Measurements from ENCODE around the gene TMEM132D.

TMEM132D gene

DNA sequence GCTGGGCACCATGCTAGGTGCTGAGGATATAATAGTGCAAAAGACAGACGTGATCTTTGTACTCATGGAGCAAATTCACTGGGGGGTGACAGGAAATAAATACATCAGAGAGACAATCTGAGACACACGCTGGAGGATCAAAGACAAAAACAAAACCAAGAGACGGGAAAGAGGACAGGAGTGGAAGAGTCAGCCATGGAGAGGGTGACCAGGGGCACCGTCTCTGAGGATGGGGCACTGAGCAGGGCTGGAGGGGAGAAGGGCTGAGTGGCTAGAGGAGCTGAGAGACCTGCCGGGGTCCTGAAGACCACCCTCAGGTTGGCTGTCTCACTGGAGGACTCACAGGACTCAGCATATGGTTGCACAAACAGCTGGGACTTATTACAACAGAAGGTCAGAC lies 81.9 kb downstream of the TMEM132D start:
- DNase-seq: no peak

DNA sequence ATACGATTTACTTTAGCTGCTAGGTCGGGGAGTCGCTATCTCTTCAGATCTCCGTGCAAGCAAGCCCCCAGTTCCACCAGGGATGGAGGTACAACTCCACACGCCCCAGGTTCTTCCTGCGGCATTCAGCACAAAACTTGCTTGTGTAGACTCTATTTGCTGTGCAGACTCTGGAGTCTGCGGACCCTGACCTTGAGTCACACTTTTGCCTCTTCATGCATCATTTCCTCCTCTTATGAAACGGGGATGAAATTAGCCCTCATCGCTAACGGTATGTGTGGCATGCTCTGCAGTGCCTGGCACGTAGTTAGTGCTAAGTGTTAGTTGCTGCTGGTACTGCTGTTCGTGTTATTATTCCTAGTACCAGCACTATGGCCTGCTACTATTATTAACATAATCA lies 84.4 kb downstream of the TMEM132D start:
- no peak for DNase-seq

DNA sequence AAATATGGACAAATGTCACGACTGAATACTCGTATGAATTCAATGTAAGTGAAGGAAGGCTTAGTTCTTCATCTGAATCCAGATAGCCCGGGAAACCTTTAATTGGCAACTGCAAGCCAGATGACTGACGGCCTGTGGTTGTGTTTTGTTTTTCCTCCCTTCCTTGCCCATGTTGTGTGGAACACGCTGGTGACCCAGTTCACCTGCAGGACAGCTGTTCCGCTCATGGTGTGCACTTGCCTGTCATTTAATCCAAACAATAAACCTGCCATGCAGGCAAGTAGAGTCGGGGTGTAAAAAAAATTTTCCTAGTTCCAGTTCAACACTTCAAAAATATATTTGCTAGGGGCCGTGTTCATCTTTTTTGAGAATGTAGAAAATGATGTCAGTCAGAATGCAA lies 88.0 kb downstream of the TMEM132D start:
- DNase-seq: no peak

DNA sequence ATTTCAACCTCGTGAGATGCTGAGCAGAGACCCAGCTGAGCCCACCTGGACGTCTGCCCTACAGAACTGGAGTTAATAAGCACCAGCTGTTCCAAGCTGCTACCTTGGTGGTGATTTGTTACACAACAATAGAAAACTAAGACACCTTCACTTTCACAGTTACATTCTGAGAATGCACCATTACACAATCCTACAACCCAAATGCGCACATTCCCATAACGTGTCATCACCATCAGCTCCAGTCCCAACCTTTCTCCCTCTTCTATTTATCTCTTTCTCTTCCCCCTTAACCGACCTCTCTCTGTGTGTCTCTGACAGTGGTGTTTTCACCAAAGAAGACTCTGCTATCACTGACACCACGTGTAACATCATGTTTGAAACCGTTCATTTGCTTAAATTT lies 91.9 kb downstream of the TMEM132D start:
- no peak for DNase-seq

DNA sequence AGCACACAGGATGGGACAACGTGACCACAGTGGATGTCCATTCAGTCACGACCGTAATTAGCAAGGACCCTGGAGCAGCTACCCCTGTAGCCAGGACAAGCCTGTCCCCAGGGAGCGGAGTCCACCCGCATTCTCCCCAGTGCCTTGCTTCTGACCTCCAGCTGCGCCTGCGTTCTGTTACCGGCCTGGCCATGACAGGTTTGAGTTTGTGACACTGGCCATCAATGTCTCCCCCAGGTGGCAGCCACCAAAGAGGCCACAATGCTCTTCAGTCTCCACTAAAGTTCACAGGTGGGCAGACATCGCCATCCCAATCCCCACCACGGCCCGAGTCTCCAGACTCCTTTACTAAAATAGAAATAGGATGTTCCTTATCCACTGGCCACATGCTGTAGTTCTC lies 96.7 kb downstream of the TMEM132D start:
- DNase-seq: no peak

DNA sequence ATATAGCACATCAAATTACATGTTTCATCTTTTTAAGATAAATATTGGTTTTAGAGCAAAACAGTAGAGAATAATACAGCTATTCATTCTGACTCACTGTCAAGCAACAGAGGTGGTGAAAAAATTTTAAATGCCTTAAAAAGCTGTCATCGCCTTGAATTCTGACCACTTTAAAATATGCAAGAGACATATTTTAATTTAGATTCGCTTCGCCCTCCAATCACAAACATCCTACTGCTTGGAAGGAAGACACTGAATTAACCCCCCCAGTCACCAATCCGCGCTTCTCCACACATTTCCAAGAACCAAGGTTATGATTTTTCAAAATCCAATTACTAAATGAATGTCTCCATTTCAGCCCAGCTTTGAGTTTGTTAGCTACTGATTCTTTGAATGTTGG lies 112.4 kb downstream of the TMEM132D start:
- no peak for DNase-seq

DNA sequence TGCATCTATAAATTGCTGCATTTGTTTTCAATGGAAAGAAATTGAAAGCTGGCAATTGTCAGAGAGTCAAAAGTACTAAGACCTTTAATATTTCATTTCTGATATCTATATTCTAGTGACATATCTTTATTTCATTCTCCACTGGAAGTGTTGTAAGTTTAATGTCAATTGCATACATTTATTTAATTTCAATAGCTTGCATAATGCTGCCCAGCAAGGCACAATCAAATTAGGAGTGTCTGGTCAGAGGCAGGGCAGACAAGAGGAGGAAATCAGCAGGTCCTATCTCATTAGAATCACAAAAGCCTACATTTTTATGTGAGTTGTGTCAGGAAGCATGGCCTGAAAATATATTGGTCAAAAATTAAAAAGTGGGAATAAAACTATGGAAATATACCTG lies 112.9 kb downstream of the TMEM132D start:
- DNase-seq: no peak

DNA sequence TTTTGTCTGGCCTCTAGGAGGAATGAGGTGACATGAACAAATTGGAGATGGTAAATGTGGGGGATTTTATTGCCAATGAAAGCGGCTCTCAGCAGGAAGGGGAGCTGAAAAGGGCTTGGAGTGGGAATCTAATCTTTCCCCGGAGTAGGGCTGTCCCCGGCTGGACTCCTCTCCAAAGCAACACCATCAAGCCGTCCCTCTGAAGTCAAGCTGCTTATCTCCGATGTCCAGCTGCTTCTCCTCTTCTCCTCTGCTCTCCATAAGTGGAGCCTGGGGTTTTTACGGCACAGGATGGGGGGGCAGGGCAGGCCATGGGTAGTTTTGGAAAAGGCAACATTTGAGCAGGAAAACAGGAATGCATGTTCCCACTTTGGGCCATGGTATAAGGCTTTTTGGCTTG lies 113.5 kb downstream of the TMEM132D start:
- DNase-seq: no peak

DNA sequence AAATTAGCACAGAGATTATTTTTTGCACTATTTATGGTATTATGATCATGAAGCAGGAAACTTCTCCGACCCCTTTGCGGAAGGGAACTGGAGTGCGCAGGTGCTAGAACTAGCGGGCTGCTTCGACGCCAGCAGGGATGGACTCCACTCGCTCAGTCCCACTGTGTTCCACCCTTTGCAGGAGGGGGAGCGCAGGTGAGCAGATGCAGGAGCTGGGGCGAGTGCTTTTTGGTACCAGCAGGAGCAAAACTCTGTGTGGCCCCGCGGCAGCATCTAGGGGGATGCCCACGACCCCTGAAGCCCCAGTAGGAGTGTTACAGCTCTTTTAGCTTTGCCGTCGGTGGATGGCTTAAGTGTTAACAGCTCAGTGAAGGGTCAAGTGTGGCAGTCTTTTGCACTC lies 113.9 kb downstream of the TMEM132D start:
- no peak for DNase-seq

DNA sequence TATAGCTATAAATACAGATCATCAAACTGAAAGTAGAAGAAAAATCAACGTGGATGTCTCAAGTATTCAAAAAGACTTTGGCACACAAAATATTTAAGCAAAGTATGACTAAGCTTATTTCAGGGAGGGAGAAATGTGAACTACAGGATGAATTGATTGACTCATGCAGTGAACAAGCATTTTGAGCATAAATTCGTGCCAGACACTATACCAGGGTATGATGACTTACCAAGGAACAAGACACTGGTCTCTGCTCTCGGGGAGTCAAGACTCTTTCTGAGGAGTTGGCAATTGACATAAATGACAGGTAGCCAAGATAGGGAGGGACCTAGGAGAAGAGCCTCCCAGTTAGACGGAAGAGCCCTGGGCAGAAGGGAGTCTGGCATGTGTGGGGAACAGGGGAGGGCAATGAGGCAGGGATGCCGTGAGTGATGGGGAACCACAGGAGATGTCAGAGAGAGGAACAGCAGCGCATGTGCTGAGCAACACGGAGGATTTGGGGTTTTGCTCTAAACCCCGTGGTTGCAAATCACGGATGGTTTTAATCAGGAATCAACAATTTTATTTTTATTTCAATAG lies 115.2 kb downstream of the TMEM132D start:
- DNase-seq: no peak

DNA sequence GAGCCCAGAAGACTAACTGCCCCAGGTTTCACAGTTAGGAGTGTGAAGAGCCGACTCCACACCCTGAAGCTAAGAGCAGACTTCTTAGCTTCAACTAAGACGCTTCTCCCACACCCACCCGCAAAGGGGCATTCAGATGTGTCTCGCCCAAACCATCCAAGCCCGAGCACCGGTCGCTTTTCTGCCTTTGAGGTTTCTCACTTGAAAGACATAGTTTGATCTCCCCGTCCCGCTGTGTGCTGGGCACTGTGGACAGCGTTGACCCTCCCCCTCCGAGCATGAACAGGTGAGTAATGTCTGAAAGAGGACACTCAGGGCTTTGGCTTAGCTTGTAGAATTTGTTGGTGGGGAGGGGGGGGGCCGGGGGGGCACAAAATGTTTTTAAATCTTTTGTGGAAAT lies 123.8 kb downstream of the TMEM132D start:
- DNase-seq: no peak

DNA sequence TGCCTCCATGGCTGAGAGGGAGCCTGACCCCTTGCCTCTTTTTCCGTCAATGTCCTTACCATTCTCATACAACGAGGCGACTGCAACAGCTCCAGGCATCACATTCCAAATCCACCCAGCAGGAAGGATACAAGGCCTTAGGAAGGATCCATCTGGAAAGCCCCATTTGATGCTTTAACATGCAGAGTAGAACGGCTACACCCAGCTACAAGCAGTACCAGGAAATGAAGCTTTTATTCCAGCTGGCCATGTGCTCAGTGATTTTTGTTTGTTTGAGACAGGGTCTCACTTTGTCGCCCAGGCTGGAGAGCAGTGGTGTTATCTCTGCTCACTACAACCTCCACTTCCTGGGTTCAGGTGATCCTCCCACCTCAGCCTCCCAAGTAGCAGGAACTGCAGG lies 124.8 kb downstream of the TMEM132D start:
- DNase-seq: no peak

DNA sequence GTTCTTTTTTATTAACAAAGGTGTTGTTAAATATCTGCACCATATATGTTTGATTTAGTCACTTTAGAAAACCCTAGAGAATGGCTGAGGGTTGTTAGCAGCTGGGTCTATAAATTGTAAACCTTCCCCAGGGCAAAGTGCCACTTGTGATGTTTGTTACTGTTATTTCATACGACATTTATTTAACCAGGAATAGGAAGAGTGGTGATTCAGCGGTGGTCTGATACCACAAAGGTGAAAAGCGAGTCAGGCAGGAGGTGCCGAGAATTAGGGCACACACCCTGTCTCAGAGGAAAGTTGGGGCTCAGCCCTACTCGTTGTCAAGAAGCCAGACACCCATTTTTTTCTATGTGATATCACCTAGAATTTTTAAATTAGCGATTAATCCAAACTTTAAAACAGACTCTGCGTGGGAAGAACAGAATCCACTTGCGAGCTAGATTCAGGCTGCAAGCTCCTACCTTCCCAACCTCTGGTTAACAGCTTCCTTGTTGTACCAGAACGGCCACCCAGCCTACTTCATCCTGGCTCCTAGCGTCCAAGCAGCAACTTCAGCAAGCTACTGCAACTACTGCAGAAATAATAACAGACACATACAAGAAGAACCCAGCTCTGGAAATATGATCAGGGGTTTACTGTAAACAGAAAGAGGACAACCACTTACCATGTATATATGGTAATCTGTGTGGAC lies 126.7 kb downstream of the TMEM132D start:
- DNase-seq: no peak

DNA sequence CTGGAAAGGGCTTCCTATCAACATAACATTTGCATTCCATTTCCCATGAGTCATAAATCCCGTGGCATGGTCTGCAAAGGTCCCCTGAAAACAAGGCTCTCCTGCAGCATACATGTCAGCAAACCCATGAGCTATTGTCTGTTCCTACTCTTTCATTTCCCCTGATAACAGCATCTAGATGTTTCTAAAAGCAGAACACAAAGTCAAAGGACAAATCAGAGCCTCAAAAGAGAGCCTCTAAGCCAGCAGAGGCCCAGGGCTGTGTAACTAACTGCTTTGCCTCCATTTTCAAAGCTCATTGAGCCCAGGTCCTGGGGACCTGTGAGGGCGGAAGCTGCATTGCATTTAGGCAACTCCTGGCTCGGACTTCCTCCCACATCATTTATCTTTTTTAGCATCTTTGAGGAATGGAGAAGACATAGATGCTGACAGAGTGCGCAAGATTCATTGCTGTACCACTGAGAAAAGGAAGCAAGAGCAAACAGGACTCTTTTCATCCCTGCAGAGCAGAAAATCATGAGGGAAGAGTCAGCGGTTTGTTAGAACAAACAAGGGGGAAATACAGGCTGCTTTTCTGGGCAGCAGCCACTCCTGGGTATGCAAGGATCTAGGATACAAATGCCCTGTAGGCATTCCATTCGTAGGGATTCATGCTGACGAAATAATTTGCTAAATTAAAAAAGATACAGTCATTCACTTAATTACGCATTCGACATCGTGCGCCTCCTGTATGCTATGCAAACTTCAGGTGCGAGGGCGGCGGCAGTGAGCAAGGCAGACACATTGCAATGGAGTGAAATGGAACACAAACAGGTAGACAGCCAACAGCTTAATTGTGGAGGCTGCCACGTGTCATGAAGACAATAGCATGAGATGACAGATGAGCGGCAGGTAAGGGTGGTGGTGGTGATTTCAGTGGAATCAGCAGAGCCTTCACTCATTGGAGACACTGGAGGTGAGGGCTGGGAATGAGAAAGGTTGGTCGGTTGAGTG lies 131.0 kb downstream of the TMEM132D start:
- DNase-seq: no peak

DNA sequence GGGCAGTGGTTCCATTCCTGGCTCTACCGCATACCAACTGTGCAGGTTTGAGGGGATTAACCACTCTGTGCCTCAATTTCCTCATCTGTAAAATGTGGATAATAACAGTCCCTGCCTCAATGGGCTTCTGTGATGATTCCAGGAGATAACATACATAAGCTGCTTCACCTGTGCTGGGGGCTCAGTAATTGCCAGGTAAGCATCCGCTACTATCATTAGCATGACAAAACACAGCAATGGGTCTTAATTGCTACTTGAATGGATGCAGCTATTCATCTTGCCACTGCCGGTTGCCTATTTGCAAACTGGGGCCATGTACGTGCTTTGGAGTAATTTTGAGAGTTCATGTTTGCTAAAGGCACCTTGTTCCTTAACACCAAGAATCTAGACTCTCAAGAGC lies 132.6 kb downstream of the TMEM132D start:
- DNase-seq: no peak

DNA sequence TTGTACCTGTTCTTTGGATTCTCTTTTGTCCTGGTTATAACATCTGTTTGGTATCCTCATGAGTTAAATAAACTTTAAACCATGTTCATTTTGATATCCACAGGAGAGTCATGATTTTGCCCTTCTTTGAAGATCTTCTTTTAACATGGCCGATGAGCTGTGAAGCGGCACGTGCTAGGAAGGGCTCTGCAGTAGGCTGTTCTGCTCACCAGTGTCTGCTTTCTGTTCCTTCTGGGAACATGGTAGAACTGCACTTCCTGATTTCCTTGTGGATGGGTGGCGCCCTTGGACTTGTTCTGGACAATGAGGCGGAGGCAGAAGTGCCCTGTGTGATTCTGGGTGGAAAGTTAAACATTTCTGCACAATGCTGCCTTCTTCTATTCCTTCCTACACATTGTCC lies 138.1 kb downstream of the TMEM132D start:
- no peak for DNase-seq

DNA sequence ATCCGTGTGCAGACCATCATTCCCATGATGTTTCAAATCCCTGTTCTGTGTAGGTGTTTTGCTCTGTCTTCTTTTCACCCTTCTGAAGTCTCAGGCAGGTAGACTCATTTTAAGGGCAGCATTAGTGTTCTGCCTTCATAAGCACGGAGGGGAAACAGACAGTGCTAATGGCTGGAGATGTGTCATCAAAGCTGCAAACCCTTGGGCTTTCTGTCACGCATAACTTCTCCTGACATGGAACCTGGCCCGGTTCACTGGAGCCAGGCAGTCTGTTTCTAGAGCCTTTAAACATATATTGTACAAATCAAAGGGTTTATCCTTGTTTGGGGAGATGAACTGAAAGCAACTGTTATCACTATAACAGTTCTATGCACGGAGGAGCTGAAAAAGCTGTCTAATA lies 141.4 kb downstream of the TMEM132D start:
- DNase-seq: no peak

DNA sequence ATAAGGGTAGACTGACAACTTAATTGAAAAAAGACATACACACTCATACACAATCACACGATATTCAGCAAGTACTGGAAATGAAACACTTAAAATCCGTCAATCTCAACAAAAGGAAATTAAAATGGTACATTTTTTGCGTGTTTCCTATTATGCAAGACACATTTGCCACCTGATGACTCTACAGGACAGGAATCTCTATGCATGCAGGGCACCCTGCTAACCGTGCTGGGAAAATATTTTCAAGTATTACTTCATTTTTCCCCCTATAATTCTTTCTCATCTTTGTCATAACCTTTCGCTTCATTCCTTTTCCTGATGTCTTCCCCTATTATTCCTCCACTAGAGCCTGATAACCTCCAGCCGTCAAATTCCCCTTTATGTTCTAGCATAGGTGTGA lies 150.2 kb downstream of the TMEM132D start:
- DNase-seq: no peak

DNA sequence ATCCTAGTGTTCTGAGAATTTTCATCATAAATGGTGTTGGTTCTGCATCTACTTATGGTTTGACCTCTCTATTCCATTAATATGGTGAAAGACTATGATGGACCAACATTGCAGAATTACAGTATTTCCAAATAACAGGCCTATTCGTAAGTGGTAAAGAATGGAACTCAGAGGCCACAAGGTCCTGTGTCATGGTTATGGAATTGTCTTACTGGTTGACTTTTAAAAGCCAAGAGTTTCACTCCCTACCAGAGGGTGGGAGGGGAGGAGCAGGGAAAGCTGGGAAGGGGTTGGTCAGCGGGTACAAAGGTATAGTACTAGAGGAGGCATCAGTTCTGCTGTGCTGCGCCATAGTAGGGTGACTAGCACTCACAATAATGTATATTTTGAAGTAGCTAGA lies 153.4 kb downstream of the TMEM132D start:
- no peak for DNase-seq

DNA sequence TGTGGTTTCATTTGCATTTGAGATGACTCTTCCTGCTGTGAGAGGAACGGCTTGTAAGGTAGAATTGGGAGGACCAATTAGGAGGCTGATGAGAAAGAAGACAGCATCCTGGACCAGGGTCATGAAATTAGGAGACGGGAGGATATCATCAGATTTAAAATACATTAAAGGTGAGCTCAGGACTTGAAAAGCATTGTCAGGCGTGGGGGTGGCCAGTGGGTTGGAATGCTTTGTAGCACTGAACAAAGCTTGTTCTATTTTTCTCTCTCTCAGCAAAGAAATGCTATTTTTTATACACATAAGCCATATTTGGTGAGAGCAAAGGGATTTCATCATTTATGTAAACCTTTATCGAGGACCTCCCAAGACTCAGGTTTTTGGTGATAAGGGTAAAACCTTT lies 157.5 kb downstream of the TMEM132D start:
- DNase-seq: no peak

DNA sequence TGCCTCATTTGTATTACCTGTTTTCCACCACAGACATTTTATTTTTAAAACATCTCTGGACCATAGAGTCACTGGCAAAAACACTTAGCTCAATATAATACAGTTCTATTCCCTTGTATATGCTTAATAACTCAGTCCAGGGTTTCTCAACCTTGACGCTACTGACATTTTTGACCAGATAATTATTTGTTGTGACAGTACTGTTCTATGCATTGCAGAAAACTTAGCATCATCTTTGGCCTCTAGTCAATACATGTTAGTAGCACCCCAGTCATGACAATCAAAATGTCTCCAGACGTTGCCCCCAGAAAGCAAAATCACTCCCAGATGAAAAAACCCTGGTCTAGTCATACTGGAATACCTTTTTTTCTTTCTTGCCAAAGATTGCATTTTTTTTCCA lies 174.7 kb downstream of the TMEM132D start:
- no peak for DNase-seq

DNA sequence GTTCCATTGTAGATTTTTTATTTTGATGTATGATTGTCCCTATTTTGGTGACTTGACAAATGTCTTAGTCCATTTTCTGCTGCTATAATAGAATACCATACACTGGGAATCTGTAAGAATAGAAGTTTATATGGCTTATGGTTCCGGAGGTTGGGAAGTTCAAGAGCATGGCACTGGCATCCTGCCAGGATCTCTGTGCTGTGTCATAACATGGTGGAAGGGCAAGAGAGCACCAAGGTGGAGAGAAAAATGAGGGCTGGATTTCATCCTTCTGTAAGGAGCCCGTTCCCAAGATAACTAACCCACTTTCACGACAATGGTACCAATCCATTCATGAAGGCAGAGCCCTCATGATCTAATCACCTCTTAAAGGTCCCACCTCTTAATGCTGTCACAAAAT lies 176.7 kb downstream of the TMEM132D start:
- DNase-seq: no peak

DNA sequence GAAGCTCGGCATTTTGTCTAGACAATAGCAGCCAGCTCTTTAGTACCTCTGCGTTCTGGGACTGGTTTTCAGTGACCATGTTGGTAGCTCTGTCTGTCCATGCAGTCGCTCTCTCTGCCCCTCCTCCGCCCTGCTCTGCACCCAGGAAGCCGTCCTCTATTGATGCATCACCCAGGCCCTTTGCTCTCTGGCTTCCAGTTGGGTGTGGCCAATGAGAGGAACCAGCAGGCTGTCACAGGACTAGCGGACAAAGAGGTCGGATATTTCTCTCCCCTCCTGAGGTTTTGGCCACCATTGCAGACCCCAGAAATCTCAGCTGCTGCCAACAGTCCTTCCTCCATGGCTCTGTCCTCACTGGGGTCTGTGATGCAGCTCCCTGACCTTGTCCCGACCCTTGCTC lies 180.6 kb downstream of the TMEM132D start:
- DNase-seq: no peak

DNA sequence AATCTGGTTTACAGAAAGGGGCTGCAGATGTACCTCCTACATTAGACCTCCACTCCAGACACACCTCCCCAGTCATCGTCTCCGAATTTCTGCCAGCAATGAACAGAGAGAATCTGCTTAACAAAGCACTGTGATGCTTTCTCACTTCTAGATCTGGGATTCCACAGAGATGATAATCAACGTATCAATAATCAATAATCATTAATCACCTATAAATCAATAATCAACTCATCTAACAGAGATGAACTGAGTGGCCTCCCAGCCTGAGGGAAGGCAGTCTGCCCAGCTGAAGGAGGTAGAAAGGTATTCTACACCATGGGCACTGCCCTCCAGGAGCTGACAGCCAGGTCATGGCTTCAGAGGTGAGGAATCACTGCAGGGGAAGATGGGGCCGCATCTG lies 183.2 kb downstream of the TMEM132D start:
- no peak for DNase-seq
